K562 (cell line): ENCODE data around the gene NUP153. TPM values are rescaled to one million over a fixed set of nuclear protein-coding genes. Genes with fewer than 3 reads are reported as not detected.

Source experiments
- BHLHE40 ChIP-seq: IDR thresholded peaks from 2 replicates; pipeline ENCODE4 v1.6.1; 2011; ENCODE audit warnings: low read length, improper control_type of control experiment
- HEY1 ChIP-seq: fragments of 250-450 bp; sonication (Bioruptor Pico); IDR thresholded peaks from 2 replicates; pipeline ENCODE4 v1.5.0; 2020; ENCODE audit warnings: mild to moderate bottlenecking, moderate library complexity, borderline replicate concordance
- HIVEP1 ChIP-seq: fragments of 250-450 bp; sonication (Bioruptor Pico); IDR thresholded peaks from 2 replicates; pipeline ENCODE4 v1.4.0; 2020; ENCODE audit warnings: mild to moderate bottlenecking
- IRF1 ChIP-seq: sonication (generic); formaldehyde crosslinking; IDR thresholded peaks from 2 replicates; pipeline ENCODE4 v1.8.0; 2022; ENCODE audit warnings: missing genetic modification reagents, mild to moderate bottlenecking, borderline replicate concordance
- MED1 ChIP-seq: sonication (generic); formaldehyde crosslinking; IDR thresholded peaks from 2 replicates; pipeline ENCODE4 v1.8.1; 2023; ENCODE audit warnings: missing genetic modification reagents, borderline replicate concordance
- NR0B1 ChIP-seq: fragments of 450-650 bp; IDR thresholded peaks from one replicate; pipeline ENCODE4 v1.6.1; 2018; ENCODE audit warnings: mild to moderate bottlenecking, moderate library complexity; ENCODE audit not compliant: partially characterized antibody
- OTX1 ChIP-seq: fragments of 450-650 bp; formaldehyde crosslinking; IDR thresholded peaks from 2 replicates; pipeline ENCODE4 v1.4.0; 2022; ENCODE audit warnings: mild to moderate bottlenecking
- RCOR1 ChIP-seq, 2 experiments: IDR thresholded peaks; 2 replicates each; pipeline ENCODE4 v1.6.1; 2012; ENCODE audit warnings: low read depth in 2 of 2, low read length in 2 of 2, borderline replicate concordance in 1 of 2, improper control_type of control experiment in 1 of 2
- SMARCB1 ChIP-seq: IDR thresholded peaks from 2 replicates; pipeline ENCODE4 v1.6.1; 2011; ENCODE audit warnings: improper control_type of control experiment, low read depth; ENCODE audit not compliant: insufficient read length
- TBP ChIP-seq: optimal IDR thresholded peaks from 2 replicates; pipeline ENCODE3; 2011; ENCODE audit warnings: low read depth, low read length, improper control_type of control experiment
- TEAD2 ChIP-seq: fragments of 450-650 bp; IDR thresholded peaks from 2 replicates; pipeline ENCODE4 v1.6.1; 2016; ENCODE audit warnings: missing genetic modification characterization, control low read depth, missing compliant biosample characterization
- ZNF12 ChIP-seq: sonication (generic); formaldehyde crosslinking; IDR thresholded peaks from 2 replicates; pipeline ENCODE4 v1.4.0; 2020; ENCODE audit warnings: mild to moderate bottlenecking, missing genetic modification reagents
- ZNF124 ChIP-seq: sonication (generic); formaldehyde crosslinking; IDR thresholded peaks from 2 replicates; pipeline ENCODE4 v1.8.1; 2022; ENCODE audit warnings: missing genetic modification reagents
- polyA plus RNA-seq, 8 experiments: library from polyadenylated mRNA; depleted of rRNA in 4 of 8; stranded (reverse) in 5 of 8; unstranded in 3 of 8; fragments of >200 nt; fragmentation: Nextera tagmentation in 2 of 8; fragmentation: Illumina TruSeq in 1 of 8; extraction: Ambion mirVana in 2 of 8; extraction: Trizol in 1 of 8; gene quantifications; 2 replicates each; pipeline versions ENCODE4 v1.2.1 to v1.2.3, GENCODE V29; 2011 to 2014; ENCODE audit warnings: inconsistent platforms in 1 of 8, missing spikeins in 1 of 8
- total RNA-seq, 7 experiments: library from RNA; depleted of rRNA in 6 of 7; stranded (reverse); fragments of >200 nt in 6 of 7; fragmentation: Illumina TruSeq in 2 of 7; extraction: Trizol in 2 of 7; gene quantifications; 2 replicates each; pipeline versions ENCODE4 v1.2.1 to v1.2.3, GENCODE V29; 2011 to 2021; ENCODE audit warnings: low replicate concordance in 1 of 7
- TF ChIP-seq, protein P1 (sequence below), 2 experiments: fragments of 450-650 bp; formaldehyde crosslinking in 1 of 2; IDR thresholded peaks; 2 replicates each; pipeline versions ENCODE4 v1.4.0 to v1.6.1; 2014 to 2020; ENCODE audit warnings: mild to moderate bottlenecking in 2 of 2, borderline replicate concordance in 1 of 2, low read depth in 1 of 2
- TF ChIP-seq, protein P2 (sequence below): IDR thresholded peaks from 2 replicates; pipeline ENCODE4 v1.6.1; 2016; ENCODE audit warnings: missing genetic modification characterization, missing compliant biosample characterization

The NUP153 gene
- total and polyA plus RNA-seq, 9 of the 15 experiments (the other 6 are each of a cell fraction or from before 2014, with no cell fraction given) = 21.9 to 110 (median 84.8) TPM

- no peak for TF ChIP-seq NR0B1
- no peak for TF ChIP-seq TBP
- TF ChIP-seq HIVEP1 (CRISPR knock-in tag) = no peak
- TF ChIP-seq RCOR1 (IDR thresholded peaks at IDR 0.05; ENCODE audit: borderline replicate concordance in 1 of 2, low read depth in 2 of 2, low read length in 2 of 2) = 0 out of 4 replicates have a peak, but pooled peaks have one; percentile 3 to 16
- TF ChIP-seq, protein P1, sequence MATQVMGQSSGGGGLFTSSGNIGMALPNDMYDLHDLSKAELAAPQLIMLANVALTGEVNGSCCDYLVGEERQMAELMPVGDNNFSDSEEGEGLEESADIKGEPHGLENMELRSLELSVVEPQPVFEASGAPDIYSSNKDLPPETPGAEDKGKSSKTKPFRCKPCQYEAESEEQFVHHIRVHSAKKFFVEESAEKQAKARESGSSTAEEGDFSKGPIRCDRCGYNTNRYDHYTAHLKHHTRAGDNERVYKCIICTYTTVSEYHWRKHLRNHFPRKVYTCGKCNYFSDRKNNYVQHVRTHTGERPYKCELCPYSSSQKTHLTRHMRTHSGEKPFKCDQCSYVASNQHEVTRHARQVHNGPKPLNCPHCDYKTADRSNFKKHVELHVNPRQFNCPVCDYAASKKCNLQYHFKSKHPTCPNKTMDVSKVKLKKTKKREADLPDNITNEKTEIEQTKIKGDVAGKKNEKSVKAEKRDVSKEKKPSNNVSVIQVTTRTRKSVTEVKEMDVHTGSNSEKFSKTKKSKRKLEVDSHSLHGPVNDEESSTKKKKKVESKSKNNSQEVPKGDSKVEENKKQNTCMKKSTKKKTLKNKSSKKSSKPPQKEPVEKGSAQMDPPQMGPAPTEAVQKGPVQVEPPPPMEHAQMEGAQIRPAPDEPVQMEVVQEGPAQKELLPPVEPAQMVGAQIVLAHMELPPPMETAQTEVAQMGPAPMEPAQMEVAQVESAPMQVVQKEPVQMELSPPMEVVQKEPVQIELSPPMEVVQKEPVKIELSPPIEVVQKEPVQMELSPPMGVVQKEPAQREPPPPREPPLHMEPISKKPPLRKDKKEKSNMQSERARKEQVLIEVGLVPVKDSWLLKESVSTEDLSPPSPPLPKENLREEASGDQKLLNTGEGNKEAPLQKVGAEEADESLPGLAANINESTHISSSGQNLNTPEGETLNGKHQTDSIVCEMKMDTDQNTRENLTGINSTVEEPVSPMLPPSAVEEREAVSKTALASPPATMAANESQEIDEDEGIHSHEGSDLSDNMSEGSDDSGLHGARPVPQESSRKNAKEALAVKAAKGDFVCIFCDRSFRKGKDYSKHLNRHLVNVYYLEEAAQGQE (IDR thresholded peaks at IDR 0.05; ENCODE audit: borderline replicate concordance) = no peak; the same call in 1 of the 2 replicates
- TF ChIP-seq, protein P1 (CRISPR knock-in tag; IDR thresholded peaks at IDR 0.05; ENCODE audit: low read depth) = no peak
- no peak for TF ChIP-seq HEY1 (CRISPR knock-in tag)
- TF ChIP-seq BHLHE40 = peak; percentile 14; the same call in 1 of the 2 replicates
- TF ChIP-seq, protein P2, sequence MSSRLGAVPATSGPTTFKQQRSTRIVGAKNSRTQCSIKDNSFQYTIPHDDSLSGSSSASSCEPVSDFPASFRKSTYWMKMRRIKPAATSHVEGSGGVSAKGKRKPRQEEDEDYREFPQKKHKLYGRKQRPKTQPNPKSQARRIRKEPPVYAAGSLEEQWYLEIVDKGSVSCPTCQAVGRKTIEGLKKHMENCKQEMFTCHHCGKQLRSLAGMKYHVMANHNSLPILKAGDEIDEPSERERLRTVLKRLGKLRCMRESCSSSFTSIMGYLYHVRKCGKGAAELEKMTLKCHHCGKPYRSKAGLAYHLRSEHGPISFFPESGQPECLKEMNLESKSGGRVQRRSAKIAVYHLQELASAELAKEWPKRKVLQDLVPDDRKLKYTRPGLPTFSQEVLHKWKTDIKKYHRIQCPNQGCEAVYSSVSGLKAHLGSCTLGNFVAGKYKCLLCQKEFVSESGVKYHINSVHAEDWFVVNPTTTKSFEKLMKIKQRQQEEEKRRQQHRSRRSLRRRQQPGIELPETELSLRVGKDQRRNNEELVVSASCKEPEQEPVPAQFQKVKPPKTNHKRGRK (tag) = no peak
- TF ChIP-seq MED1 (CRISPR knock-in tag) = no peak; the same call in 1 of the 2 replicates
- peak; percentile 60; the same call in 1 of the 2 replicates for TF ChIP-seq ZNF12 (CRISPR knock-in tag)
- TF ChIP-seq SMARCB1 = no peak
- TF ChIP-seq IRF1 = no peak; the same call in none of the 2 replicates
- TF ChIP-seq TEAD2 (tag) = no peak
- no peak for TF ChIP-seq ZNF124 (CRISPR knock-in tag)
- no peak for TF ChIP-seq OTX1 (CRISPR knock-in tag)
Observed at GRCh38 chr6:17705778-17706579, 746 bp downstream of the NUP153 start (continued).
